Heart right ventricle (tissue), 16 donors: ENCODE data around the gene RASAL1. TPM values are rescaled to one million over a fixed set of nuclear protein-coding genes. Genes with fewer than 3 reads are reported as not detected.

ENCODE experiments used
- ATAC-seq, 8 donors: fragments of 200-7000 bp; cut with Tn5 transposase; one replicate each; pipeline ENCODE4 v1.9.1; 2020; ENCODE audit warnings: mild to moderate bottlenecking in 8 of 8, moderate library complexity in 8 of 8, moderate number of reproducible peaks in 1 of 8
- DNase-seq, 2 donors: peaks; one replicate each; pipeline ENCODE4 v3.0.0-alpha.2; 2020
- H3K27ac ChIP-seq, 10 donors: fragments of 200-600 bp; sonication (generic) in 2 of 10; one replicate each; pipeline versions ENCODE4 v1.5.0 to v1.8.0; 2020 to 2022; ENCODE audit warnings: mild to moderate bottlenecking in 3 of 10
- H3K27me3 ChIP-seq, 7 donors: fragments of 200-600 bp; one replicate each; pipeline ENCODE4 v1.8.0; 2021 to 2022; ENCODE audit warnings: mild to moderate bottlenecking in 2 of 7
- H3K36me3 ChIP-seq, 9 donors: fragments of 200-600 bp; sonication (generic) in 1 of 9; one replicate each; pipeline versions ENCODE4 v1.5.0 to v1.8.0; 2020 to 2022; ENCODE audit warnings: mild to moderate bottlenecking in 2 of 9
- H3K4me1 ChIP-seq, 9 donors: fragments of 200-600 bp; sonication (generic) in 1 of 9; one replicate each; pipeline versions ENCODE4 v1.5.0 to v1.8.0; 2020 to 2022; ENCODE audit warnings: mild to moderate bottlenecking in 4 of 9
- H3K4me3 ChIP-seq, 10 donors: fragments of 200-600 bp; sonication (generic) in 2 of 10; one replicate each; pipeline versions ENCODE4 v1.5.0 to v1.8.0; 2020 to 2022; ENCODE audit warnings: mild to moderate bottlenecking in 7 of 10, moderate library complexity in 2 of 10
- H3K9me3 ChIP-seq, 11 donors: fragments of 200-600 bp in 10 of 11; sonication (generic) in 2 of 11; one replicate each; pipeline versions ENCODE4 v1.5.0 to v1.8.0; 2013 to 2022; ENCODE audit warnings: mild to moderate bottlenecking in 2 of 11, control low read depth in 1 of 11, moderate library complexity in 1 of 11
- CTCF ChIP-seq, 9 donors: fragments of 200-600 bp; sonication (generic) in 2 of 9; IDR thresholded peaks; one replicate each; pipeline versions ENCODE4 v1.5.0 to v1.8.0; 2021 to 2022; ENCODE audit warnings: antibody characterized with exemption in 9 of 9, mild to moderate bottlenecking in 5 of 9, moderate library complexity in 1 of 9
- WGBS, 2 donors: extraction: QIAGEN DNeasy Blood & Tissue Kit; methylation state at CpG; one replicate each; pipeline ENCODE4 v1.1.7; 2013; ENCODE audit warnings: inconsistent platforms in 1 of 2; 5-methylcytosine and 5-hydroxymethylcytosine counted together
- intact Hi-C, 10 donors: fragments of 100-400 bp; cut with DNase I; formaldehyde crosslinking; loops; one replicate each; pipeline versions ENCODE4 v1.11.1 to v1.14.2; 2022
- microRNA-seq, 2 donors: library from miRNA; unstranded; fragments of <30 nt; microRNA quantifications; one replicate each; pipeline ENCODE4 v1.2.0, GENCODE V29; 2021
- polyA plus RNA-seq, 2 donors: library from polyadenylated mRNA; stranded (reverse); fragments of 200-250 nt; gene quantifications; one replicate each; pipeline ENCODE4 v1.2.3, GENCODE V29; 2013
- total RNA-seq, 10 donors: library from RNA; stranded (reverse); fragmentation: NEBNext Ultra II Directional in 3 of 10; extraction: Animal tissue kit (Norgen Biotek cat#: 25700) in 3 of 10; gene quantifications; one replicate each; pipeline versions ENCODE4 v1.2.1 to v1.2.4, GENCODE V29; 2021 to 2023
- donor health status: Arrhythmogenic right ventricular cardiomyopathy.
- donor health status: ischemic (EF 13 %, LVEDD 7.1; RV severe dilation, severe dysfunction).
- donor health status: healthy with polysubstance abuse.
- donor health status: DM: no; HTN: yes; CAD: no.
- donor health status: DM: no; HTN: no; CAD: no.
- donor health status: ischemic (EF 25% LVEDD 6.9; RV normal size, moderate dysfunction).
- donor health status: ischemic (EF 25% LVEDD 5.7; RV mildly dilated, moderate dysfunction).
- donor health status: healthy.
- donor health status: DM: yes; HTN: yes; CAD: no.
- donor health status: Ischemic cardiomyopathy.
- donor health status: ischemic (EF 35%, LVEDD 5.7; RV mildly dilated, moderate dysfunction).
- donor health status: nonischemic (EF 11% LVEDD 7.7; RV severe dilation, severe dysfunction).
- donor health status: DM: yes; HTN: yes; CAD: no.
- donor health status: PGD.
- donor health status: ischemic (EF 29% LVEDD 5.4; RV normal size, mild dysfunction).
- donor health status: nonischemic (EF 23%, LVEDD 6.1; RV moderate dilation, normal function).

Gene RASAL1
- total and polyA plus RNA-seq, 12 donors: not detected

GRCh38 chr12:113050795-113051194 lies 84.8 kb downstream of the RASAL1 start:
- Histone ChIP-seq H3K36me3 (no peaks in the 10 kb centered on the region), H3K4me1 (no peaks in the 10 kb centered on the region), H3K9me3 (no peaks in the 10 kb centered on the region), H3K4me3 (no peak overlapping the region), H3K27me3 (peaks cover 0 to 52% (median 20%) of the 10 kb centered on the region in 7 donors), H3K27ac (no peak overlapping the region)
- no peak for ATAC-seq
- intact Hi-C loops: loop anchor here in 4 of 10 donors (5.0 to 10.0 kb wide), 2 partner anchors 102 to 104 kb away; no protein-coding TSS in a partner anchor
- no peak for DNase-seq
- 89 to 90% methylated on average over 7 of the region's 7 CpGs for WGBS, 2 donors
- TF ChIP-seq CTCF (IDR thresholded peaks at IDR 0.05): no peak

GRCh38 chr12:113049976-113050742 lies 85.4 kb downstream of the RASAL1 start:
- H3K27me3 ChIP-seq: peaks cover 0 to 50% (median 17%) of the 10 kb centered on the region in 7 donors
- no peaks in the 10 kb centered on the region for H3K36me3 ChIP-seq
- no peak overlapping the region for H3K4me3 ChIP-seq
- no peak for DNase-seq
- ATAC-seq: peak in 1 of 8 donors; percentile 48
- intact Hi-C loops: loop anchor here (2.0 to 10.0 kb wide), 9 partner anchors 47 to 125 kb away; no protein-coding TSS in a partner anchor
- no peak overlapping the region for H3K27ac ChIP-seq
- no peaks in the 10 kb centered on the region for H3K4me1 ChIP-seq
- WGBS, 2 donors: 45 to 52% methylated on average over 11 of the region's 11 CpGs
- TF ChIP-seq CTCF (IDR thresholded peaks at IDR 0.05): peak in 3 of 9 donors; percentile 12 to 31 (median 23)
- no peaks in the 10 kb centered on the region for H3K9me3 ChIP-seq

Small RNA genes lying within 50 kb of the gene (microRNA-seq; reads per million reads assigned to microRNA genes)
- gene MIR7106: 0 reads per million in 2 donors

Other genes with a start within 250 kb of the RASAL1 start
- gene OAS1, start 228.8 kb downstream of the RASAL1 start, total RNA-seq: 10 to 100 TPM in 4 of 10 donors, 1 to 10 TPM in 6; 4.1 to 20.3 (median 7.2) TPM
- gene OAS1, start 228.8 kb downstream of the RASAL1 start, polyA plus RNA-seq: 1 to 10 TPM; 5.4 to 6.5 TPM
- gene OAS3, start 197.3 kb downstream of the RASAL1 start, total RNA-seq: 10 to 100 TPM in 5 of 10 donors, 1 to 10 TPM in 5; 5.9 to 28.0 (median 10.5) TPM
- gene OAS3, start 197.3 kb downstream of the RASAL1 start, polyA plus RNA-seq: 1 to 10 TPM; 3.0 to 5.2 TPM
- 10 to 100 TPM in 4 of 10 donors, 1 to 10 TPM in 6; 5.3 to 24.2 (median 9.4) TPM for gene OAS2, start 157.2 kb downstream of the RASAL1 start, total RNA-seq
- gene OAS2, start 157.2 kb downstream of the RASAL1 start, polyA plus RNA-seq: 1 to 10 TPM; 3.3 to 6.8 TPM
- 1 to 10 TPM in 9 of 10 donors, under 1 TPM in 1; 0.94 to 6.4 (median 1.8) TPM for gene DTX1, start 79.0 kb downstream of the RASAL1 start, total RNA-seq
- 1 to 10 TPM; 1.0 to 1.1 TPM for gene DTX1, start 79.0 kb downstream of the RASAL1 start, polyA plus RNA-seq
- gene CFAP73, start 14.0 kb upstream of the RASAL1 start, total RNA-seq: not detected
- gene CFAP73, start 14.0 kb upstream of the RASAL1 start, polyA plus RNA-seq: under 1 TPM in 1 of 2 donors, not detected in 1; 0.10 TPM
- 10 to 100 TPM; 33.3 to 46.5 (median 37.5) TPM for gene DDX54, start 49.7 kb upstream of the RASAL1 start, total RNA-seq
- gene DDX54, start 49.7 kb upstream of the RASAL1 start, polyA plus RNA-seq: 10 to 100 TPM; 16.5 to 52.7 TPM
- 10 to 100 TPM; 11.9 to 20.8 (median 14.4) TPM for gene RITA1, start 50.0 kb upstream of the RASAL1 start, total RNA-seq
- gene RITA1, start 50.0 kb upstream of the RASAL1 start, polyA plus RNA-seq: 1 to 10 TPM; 8.0 to 9.9 TPM
- gene TPCN1, start 85.7 kb upstream of the RASAL1 start, total RNA-seq: 100 to 1,000 TPM in 8 of 10 donors, 10 to 100 TPM in 2; 81.9 to 163 (median 127) TPM
- 100 to 1,000 TPM in 1 of 2 donors, 10 to 100 TPM in 1; 16.4 to 147 TPM for gene TPCN1, start 85.7 kb upstream of the RASAL1 start, polyA plus RNA-seq
- gene SLC8B1, start 199.3 kb upstream of the RASAL1 start, total RNA-seq: 10 to 100 TPM in 6 of 10 donors, 1 to 10 TPM in 4; 7.2 to 15.0 (median 11.9) TPM
- 10 to 100 TPM in 1 of 2 donors, 1 to 10 TPM in 1; 8.0 to 16.9 TPM for gene SLC8B1, start 199.3 kb upstream of the RASAL1 start, polyA plus RNA-seq
- 10 to 100 TPM; 24.7 to 53.9 (median 36.1) TPM for gene PLBD2, start 222.8 kb upstream of the RASAL1 start, total RNA-seq
- gene PLBD2, start 222.8 kb upstream of the RASAL1 start, polyA plus RNA-seq: 10 to 100 TPM; 13.0 to 20.0 TPM